Activated gamma-delta T cell treated with Interleukin-2 at 50 U/mL for 16 hours (primary cell): ENCODE data around the gene EGFL6.

Source experiments
- DNase-seq: peaks from one replicate; pipeline ENCODE4 v3.0.0-alpha.2; 2020

EGFL6 gene

GRCh38 chrX:13569479-13570260 is at the start of gene EGFL6:
EGFL6 (plus strand) TSS chrX:13569601; CDS start chrX:13569862, 261 bp downstream.
- no peak for DNase-seq

GRCh38 chrX:13520351-13520750 is 49.0 kb upstream of the EGFL6 start:
- no peak for DNase-seq

GRCh38 chrX:13520936-13521335 is 48.5 kb upstream of the EGFL6 start:
- no peak for DNase-seq

GRCh38 chrX:13522811-13523210 is 46.6 kb upstream of the EGFL6 start:
- no peak for DNase-seq

- DNase-seq = no peak
Measured at GRCh38 chrX:13533726-13534125, 35.7 kb upstream of the EGFL6 start.

GRCh38 chrX:13535376-13536165 is 33.8 kb upstream of the EGFL6 start:
- no peak for DNase-seq

GRCh38 chrX:13536551-13536950 is 32.9 kb upstream of the EGFL6 start:
- no peak for DNase-seq

GRCh38 chrX:13538414-13538813 is 31.0 kb upstream of the EGFL6 start:
- DNase-seq = no peak

- DNase-seq = no peak
Measured at GRCh38 chrX:13540602-13541001, 28.8 kb upstream of the EGFL6 start.

GRCh38 chrX:13545726-13546125 is 23.7 kb upstream of the EGFL6 start:
- DNase-seq = no peak

GRCh38 chrX:13547671-13548070 is 21.7 kb upstream of the EGFL6 start:
- DNase-seq = no peak

GRCh38 chrX:13550346-13550745 is 19.1 kb upstream of the EGFL6 start:
- DNase-seq = no peak

- no peak for DNase-seq
Measured at GRCh38 chrX:13551610-13552009, 17.8 kb upstream of the EGFL6 start.

GRCh38 chrX:13552892-13553291 is 16.5 kb upstream of the EGFL6 start:
- no peak for DNase-seq

GRCh38 chrX:13565511-13565910 is 3.9 kb upstream of the EGFL6 start:
- no peak for DNase-seq

GRCh38 chrX:13570261-13570605 is 832 bp downstream of the EGFL6 start:
- no peak for DNase-seq

GRCh38 chrX:13571136-13571535 is 1.7 kb downstream of the EGFL6 start:
- no peak for DNase-seq

- no peak for DNase-seq
Measured at GRCh38 chrX:13574600-13574999, 5.2 kb downstream of the EGFL6 start.

- no peak for DNase-seq
Measured at GRCh38 chrX:13579661-13580060, 10.3 kb downstream of the EGFL6 start.

- DNase-seq = no peak
Measured at GRCh38 chrX:13581554-13581953, 12.2 kb downstream of the EGFL6 start.

- DNase-seq = no peak
Measured at GRCh38 chrX:13587786-13588477, 18.5 kb downstream of the EGFL6 start.

GRCh38 chrX:13590207-13590606 is 20.8 kb downstream of the EGFL6 start:
- no peak for DNase-seq

GRCh38 chrX:13590914-13591313 is 21.5 kb downstream of the EGFL6 start:
- DNase-seq = no peak

- DNase-seq = no peak
Measured at GRCh38 chrX:13597874-13598273, 28.5 kb downstream of the EGFL6 start.
